GM21717 (cell line): ENCODE measurements around the gene CETN2.
"Not testable (repeated sequence)": the region's sequence is repeated elsewhere in the genome, so short reads cannot be mapped to it uniquely, and the experiment has no call there.

ENCODE experiments used
- ATAC-seq: cut with Tn5 transposase; IDR thresholded peaks from one replicate; pipeline ENCODE4 v1.9.1; 2021; ENCODE audit warnings: mild to moderate bottlenecking, moderate library complexity; ENCODE audit not compliant: unreplicated experiment

The CETN2 gene

GRCh38 chrX:152833378-152833777 is 2.8 kb upstream of the CETN2 start:
- ATAC-seq = no peak

- no peak for ATAC-seq
These were observed 2.0 kb upstream of the CETN2 start for GRCh38 chrX:152832520-152832919.

- no peak for ATAC-seq
These were observed 834 bp upstream of the CETN2 start for GRCh38 chrX:152831391-152831790.

GRCh38 chrX:152824841-152825374 is 5.6 kb downstream of the CETN2 start:
- ATAC-seq = no peak

- ATAC-seq = no peak
These were observed 6.9 kb downstream of the CETN2 start for GRCh38 chrX:152823657-152824056.

GRCh38 chrX:152822383-152823086 is 8.0 kb downstream of the CETN2 start:
- ATAC-seq = no peak

GRCh38 chrX:152821145-152821765 is 9.3 kb downstream of the CETN2 start:
- no peak for ATAC-seq

GRCh38 chrX:152819732-152820131 is 10.8 kb downstream of the CETN2 start:
- ATAC-seq = no peak

GRCh38 chrX:152819266-152819665 is 11.3 kb downstream of the CETN2 start:
- no peak for ATAC-seq

- ATAC-seq = no peak
These were observed 12.2 kb downstream of the CETN2 start for GRCh38 chrX:152818356-152818755.

- ATAC-seq = no peak
These were observed 13.3 kb downstream of the CETN2 start for GRCh38 chrX:152817078-152817764.

GRCh38 chrX:152814048-152814447 is 16.5 kb downstream of the CETN2 start:
- ATAC-seq = no peak

- no peak for ATAC-seq
These were observed 17.4 kb downstream of the CETN2 start for GRCh38 chrX:152813206-152813605.

GRCh38 chrX:152810403-152810802 is 20.2 kb downstream of the CETN2 start:
- ATAC-seq = no peak

GRCh38 chrX:152806035-152806434 is 24.5 kb downstream of the CETN2 start:
- ATAC-seq = no peak

- no peak for ATAC-seq
These were observed 31.6 kb downstream of the CETN2 start for GRCh38 chrX:152798945-152799344.

- ATAC-seq = not testable (repeated sequence)
These were observed 43.5 kb downstream of the CETN2 start for GRCh38 chrX:152787062-152787461.
